K562 (cell line): ENCODE measurements around the gene TMA7B. TPM values are rescaled to one million over a fixed set of nuclear protein-coding genes. Genes with fewer than 3 reads are reported as not detected.

ENCODE experiments used
- BRF2 ChIP-seq: IDR thresholded peaks from 3 replicates; pipeline ENCODE4 v1.6.1; 2011; ENCODE audit warnings: borderline replicate concordance, mild to moderate bottlenecking; ENCODE audit not compliant: insufficient read length, insufficient read depth
- CHAMP1 ChIP-seq: fragments of 450-650 bp; IDR thresholded peaks from 2 replicates; pipeline ENCODE4 v1.6.1; 2016; ENCODE audit warnings: mild to moderate bottlenecking
- CTCF ChIP-seq, 3 experiments: IDR thresholded peaks in 2 of 3; conservative IDR thresholded peaks in 1 of 3; 2 replicates each; pipeline ENCODE4 v1.5.1; 2011 to 2012; ENCODE audit warnings: low read length in 3 of 3, mild to moderate bottlenecking in 3 of 3, control low read depth in 2 of 3, improper control_type of control experiment in 1 of 3, inconsistent platforms in 1 of 3, low read depth in 1 of 3, mixed read lengths in 1 of 3, moderate library complexity in 1 of 3; ENCODE audit not compliant: insufficient read depth in 2 of 3
- CXXC5 ChIP-seq: fragments of 250-450 bp; sonication (Bioruptor Pico); IDR thresholded peaks from 2 replicates; pipeline ENCODE4 v1.8.0; 2022; ENCODE audit warnings: inconsistent platforms, mild to moderate bottlenecking, moderate library complexity
- DPF2 ChIP-seq: fragments of 450-650 bp; IDR thresholded peaks from 2 replicates; pipeline ENCODE4 v1.6.1; 2016
- FOXK2 ChIP-seq, 2 experiments: fragments of 450-650 bp; IDR thresholded peaks in 1 of 2; conservative IDR thresholded peaks in 1 of 2; 2 replicates each; pipeline ENCODE4 v1.6.1; 2016; ENCODE audit warnings: low read depth in 2 of 2, mild to moderate bottlenecking in 1 of 2
- GABPA ChIP-seq: fragments of 200-800 bp; sonication (Bioruptor generic); conservative IDR thresholded peaks from 2 replicates; pipeline ENCODE4 v1.6.1; 2016; ENCODE audit warnings: low read depth, missing genetic modification characterization, missing compliant biosample characterization
- IFI16 ChIP-seq: fragments of 250-450 bp; sonication (Bioruptor Pico); IDR thresholded peaks from 2 replicates; pipeline ENCODE4 v2.1.2; 2022; ENCODE audit warnings: mild to moderate bottlenecking, inconsistent platforms
- KLF16 ChIP-seq: IDR thresholded peaks from 2 replicates; pipeline ENCODE4 v1.6.1; 2016; ENCODE audit warnings: antibody characterized with exemption
- NCOA2 ChIP-seq, 2 experiments: fragments of 450-650 bp; IDR thresholded peaks; 2 replicates each; pipeline ENCODE4 v1.6.1; 2018; ENCODE audit warnings: mild to moderate bottlenecking in 2 of 2, moderate library complexity in 1 of 2; ENCODE audit not compliant: partially characterized antibody in 2 of 2
- NCOA4 ChIP-seq: fragments of 450-650 bp; IDR thresholded peaks from 2 replicates; pipeline ENCODE4 v1.6.1; 2018; ENCODE audit warnings: mild to moderate bottlenecking; ENCODE audit not compliant: partially characterized antibody
- RCOR1 ChIP-seq, 2 experiments: IDR thresholded peaks; 2 replicates each; pipeline ENCODE4 v1.6.1; 2012; ENCODE audit warnings: low read depth in 2 of 2, low read length in 2 of 2, borderline replicate concordance in 1 of 2, improper control_type of control experiment in 1 of 2
- SRSF7 ChIP-seq: fragments of 200-400 bp; formaldehyde crosslinking; optimal IDR thresholded peaks from 2 replicates; pipeline ENCODE3; 2017; ENCODE audit warnings: mild to moderate bottlenecking, low read depth, low read length
- ZBTB7A ChIP-seq: IDR thresholded peaks from 2 replicates; pipeline ENCODE4 v1.6.1; 2011; ENCODE audit warnings: low read depth, mild to moderate bottlenecking, low read length, moderate library complexity, borderline replicate concordance; ENCODE audit not compliant: control insufficient read depth
- ZNF384 ChIP-seq: IDR thresholded peaks from 2 replicates; pipeline ENCODE4 v1.6.1; 2012; ENCODE audit warnings: low read depth, low read length, improper control_type of control experiment
- ZZZ3 ChIP-seq: fragments of 450-650 bp; IDR thresholded peaks from 2 replicates; pipeline ENCODE4 v1.6.1; 2016; ENCODE audit warnings: antibody characterized with exemption, mild to moderate bottlenecking, moderate library complexity
- polyA plus RNA-seq, 8 experiments: library from polyadenylated mRNA; depleted of rRNA in 4 of 8; stranded (reverse) in 5 of 8; unstranded in 3 of 8; fragments of >200 nt; fragmentation: Nextera tagmentation in 2 of 8; fragmentation: Illumina TruSeq in 1 of 8; extraction: Ambion mirVana in 2 of 8; extraction: Trizol in 1 of 8; gene quantifications; 2 replicates each; pipeline versions ENCODE4 v1.2.1 to v1.2.3, GENCODE V29; 2011 to 2014; ENCODE audit warnings: inconsistent platforms in 1 of 8, missing spikeins in 1 of 8
- total RNA-seq, 7 experiments: library from RNA; depleted of rRNA in 6 of 7; stranded (reverse); fragments of >200 nt in 6 of 7; fragmentation: Illumina TruSeq in 2 of 7; extraction: Trizol in 2 of 7; gene quantifications; 2 replicates each; pipeline versions ENCODE4 v1.2.1 to v1.2.3, GENCODE V29; 2011 to 2021; ENCODE audit warnings: low replicate concordance in 1 of 7
- TF ChIP-seq, protein P1 (sequence below): sonication (generic); formaldehyde crosslinking; IDR thresholded peaks from 2 replicates; pipeline ENCODE4 v1.8.0; 2022; ENCODE audit warnings: mild to moderate bottlenecking, missing genetic modification reagents

The TMA7B gene
- total and polyA plus RNA-seq, 9 of the 15 experiments (the other 6 are each of a cell fraction or from before 2014, with no cell fraction given) = 5.6 to 14.2 (median 11.8) TPM

- TF ChIP-seq, protein P1, sequence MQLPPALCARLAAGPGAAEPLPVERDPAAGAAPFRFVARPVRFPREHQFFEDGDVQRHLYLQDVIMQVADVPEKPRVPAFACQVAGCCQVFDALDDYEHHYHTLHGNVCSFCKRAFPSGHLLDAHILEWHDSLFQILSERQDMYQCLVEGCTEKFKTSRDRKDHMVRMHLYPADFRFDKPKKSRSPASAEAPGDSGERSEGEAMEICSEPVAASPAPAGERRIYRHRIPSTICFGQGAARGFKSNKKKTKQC (CRISPR knock-in tag) = no peak
- TF ChIP-seq BRF2 = no peak
- no peak for TF ChIP-seq IFI16 (CRISPR knock-in tag)
- TF ChIP-seq NCOA4 = no peak
- peak; percentile 21; the same call in 1 of the 2 replicates for TF ChIP-seq CXXC5 (CRISPR knock-in tag)
- TF ChIP-seq NCOA2 (IDR thresholded peaks at IDR 0.05; ENCODE audit: partially characterized antibody in 2 of 2) = no peak
- peak; percentile 72 for TF ChIP-seq ZBTB7A
- TF ChIP-seq DPF2 = 0 out of 2 replicates have a peak, but pooled peaks have one; percentile 12
- TF ChIP-seq SRSF7 = no peak
- TF ChIP-seq ZNF384 = peak; percentile 67; the same call in 1 of the 2 replicates
- no peak for TF ChIP-seq KLF16
- 0 out of 4 replicates have a peak, but pooled peaks of 1 of the 2 experiments have one; percentile 24 for TF ChIP-seq RCOR1 (IDR thresholded peaks at IDR 0.05; ENCODE audit: borderline replicate concordance in 1 of 2, low read depth in 2 of 2, low read length in 2 of 2)
- TF ChIP-seq GABPA (tag) = peak; percentile 31
- no peak for TF ChIP-seq ZZZ3
- TF ChIP-seq CHAMP1 = no peak
- TF ChIP-seq CTCF (IDR thresholded peaks at IDR 0.05 in 2 of 3, conservative IDR thresholded peaks at IDR 0.05 in 1 of 3; ENCODE audit: insufficient read depth in 2 of 3, low read depth in 1 of 3, low read length in 3 of 3) = peak; percentile 27 to 65 (median 49); a peak in 5 of 6 replicates
- no peak for TF ChIP-seq FOXK2 (conservative IDR thresholded peaks at IDR 0.05 in 1 of 2, IDR thresholded peaks at IDR 0.05 in 1 of 2; ENCODE audit: low read depth in 2 of 2)
Observed at GRCh38 chr22:39927544-39927943, 32.7 kb upstream of the TMA7B start (continued).
